VCaP (cell line): ENCODE results near the gene SOX2.

Experiments
- H3K27ac ChIP-seq: fragments of 450-650 bp; 2 replicates; pipeline ENCODE4 v1.5.1; 2017
- TF ChIP-seq, protein P1 (sequence below): fragments of 450-650 bp; conservative IDR thresholded peaks from 2 replicates; pipeline ENCODE4 v1.5.1; 2017; ENCODE audit warnings: mild to moderate bottlenecking, moderate library complexity

The SOX2 gene

GRCh38 chr3:181725131-181725731, 13.5 kb downstream of the SOX2 start:
- no peak overlapping the region for H3K27ac ChIP-seq
- TF ChIP-seq, protein P1, sequence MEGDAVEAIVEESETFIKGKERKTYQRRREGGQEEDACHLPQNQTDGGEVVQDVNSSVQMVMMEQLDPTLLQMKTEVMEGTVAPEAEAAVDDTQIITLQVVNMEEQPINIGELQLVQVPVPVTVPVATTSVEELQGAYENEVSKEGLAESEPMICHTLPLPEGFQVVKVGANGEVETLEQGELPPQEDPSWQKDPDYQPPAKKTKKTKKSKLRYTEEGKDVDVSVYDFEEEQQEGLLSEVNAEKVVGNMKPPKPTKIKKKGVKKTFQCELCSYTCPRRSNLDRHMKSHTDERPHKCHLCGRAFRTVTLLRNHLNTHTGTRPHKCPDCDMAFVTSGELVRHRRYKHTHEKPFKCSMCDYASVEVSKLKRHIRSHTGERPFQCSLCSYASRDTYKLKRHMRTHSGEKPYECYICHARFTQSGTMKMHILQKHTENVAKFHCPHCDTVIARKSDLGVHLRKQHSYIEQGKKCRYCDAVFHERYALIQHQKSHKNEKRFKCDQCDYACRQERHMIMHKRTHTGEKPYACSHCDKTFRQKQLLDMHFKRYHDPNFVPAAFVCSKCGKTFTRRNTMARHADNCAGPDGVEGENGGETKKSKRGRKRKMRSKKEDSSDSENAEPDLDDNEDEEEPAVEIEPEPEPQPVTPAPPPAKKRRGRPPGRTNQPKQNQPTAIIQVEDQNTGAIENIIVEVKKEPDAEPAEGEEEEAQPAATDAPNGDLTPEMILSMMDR, result no peak

GRCh38 chr3:181725830-181726229, 14.1 kb downstream of the SOX2 start:
- TF ChIP-seq, protein P1, result no peak
- no peak overlapping the region for H3K27ac ChIP-seq

DNA sequence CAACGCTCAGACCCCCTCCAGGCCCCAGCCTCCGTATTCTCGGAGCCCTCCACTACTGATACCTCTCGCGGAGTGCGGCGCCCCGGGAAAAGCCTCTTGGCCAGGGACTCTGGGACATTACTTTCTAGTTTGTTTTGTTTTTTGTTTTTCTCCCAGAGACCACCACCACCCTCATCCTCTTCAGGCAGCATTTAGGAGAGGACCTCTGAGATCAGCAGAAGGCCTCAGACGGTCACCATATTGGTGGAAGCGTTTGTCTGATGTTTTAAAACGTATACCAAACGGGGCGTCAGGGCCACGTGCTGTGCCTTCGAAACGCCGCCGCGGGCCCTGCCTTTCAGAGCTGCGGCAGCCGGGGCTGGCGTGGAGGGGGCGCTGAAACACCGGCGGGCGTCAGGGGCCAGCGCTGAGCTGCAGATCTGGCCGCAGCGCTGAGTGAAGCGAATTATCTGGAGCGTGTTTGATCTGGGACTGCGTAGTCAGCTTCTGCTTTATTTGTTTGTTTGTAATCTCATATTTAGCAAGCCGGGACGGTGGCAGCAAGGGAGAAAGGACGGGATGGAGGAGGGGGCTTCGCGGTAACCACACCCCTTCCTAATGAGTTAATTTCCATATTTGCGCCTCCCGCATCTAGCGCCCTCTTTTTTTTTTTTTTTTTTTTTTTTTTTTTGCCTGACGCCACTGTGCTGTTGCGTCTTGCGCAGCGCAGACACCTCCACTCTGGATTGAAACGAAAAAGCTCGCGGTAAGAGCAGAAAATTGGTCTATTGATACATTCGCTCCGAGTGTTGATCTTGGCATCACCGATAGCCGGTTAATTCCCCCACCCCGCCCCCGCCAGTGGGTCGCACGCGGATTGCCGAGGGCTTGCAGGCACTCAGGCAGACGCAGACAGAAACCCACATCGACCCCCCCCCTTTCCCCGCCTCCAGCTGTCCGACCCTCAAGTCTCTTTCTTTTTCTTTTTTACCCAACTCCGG, 14.9 kb downstream of the SOX2 start:
- no peak overlapping the region for H3K27ac ChIP-seq
- TF ChIP-seq, protein P1, result no peak

DNA sequence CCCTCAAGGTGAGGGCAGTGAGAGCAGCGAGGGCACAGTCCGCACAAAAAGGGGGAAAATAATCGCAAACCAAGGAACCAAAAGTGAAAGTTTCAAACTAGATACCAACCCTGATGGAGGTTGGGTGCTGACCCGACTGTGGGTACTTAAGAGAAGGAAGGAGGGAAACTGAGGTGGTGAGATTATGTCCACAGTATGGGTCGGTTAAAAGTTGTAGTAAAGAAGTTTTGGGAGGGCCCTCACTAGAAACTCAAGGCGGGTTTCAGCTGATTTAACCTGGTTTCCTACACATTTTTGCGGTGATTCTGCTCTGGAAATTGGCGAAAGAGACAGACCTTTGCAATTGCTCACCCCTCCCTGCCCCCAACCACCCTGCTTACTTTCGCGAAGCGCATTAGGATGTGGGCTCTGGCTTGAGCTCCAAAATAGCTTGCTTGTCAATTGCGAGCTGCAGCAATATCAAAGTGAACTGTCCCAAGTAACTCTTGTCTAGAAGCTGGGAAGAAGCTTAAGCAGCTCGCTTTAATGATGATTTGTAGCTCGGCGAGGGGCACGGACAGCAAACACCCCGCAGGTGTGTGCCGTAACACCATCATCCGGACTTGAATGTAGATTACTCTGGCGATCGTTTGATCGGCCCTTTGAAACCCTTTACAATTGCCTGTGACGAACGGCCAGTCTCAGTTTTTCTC, 15.8 kb downstream of the SOX2 start:
- H3K27ac ChIP-seq, result no peak overlapping the region
- TF ChIP-seq, protein P1, result no peak

DNA sequence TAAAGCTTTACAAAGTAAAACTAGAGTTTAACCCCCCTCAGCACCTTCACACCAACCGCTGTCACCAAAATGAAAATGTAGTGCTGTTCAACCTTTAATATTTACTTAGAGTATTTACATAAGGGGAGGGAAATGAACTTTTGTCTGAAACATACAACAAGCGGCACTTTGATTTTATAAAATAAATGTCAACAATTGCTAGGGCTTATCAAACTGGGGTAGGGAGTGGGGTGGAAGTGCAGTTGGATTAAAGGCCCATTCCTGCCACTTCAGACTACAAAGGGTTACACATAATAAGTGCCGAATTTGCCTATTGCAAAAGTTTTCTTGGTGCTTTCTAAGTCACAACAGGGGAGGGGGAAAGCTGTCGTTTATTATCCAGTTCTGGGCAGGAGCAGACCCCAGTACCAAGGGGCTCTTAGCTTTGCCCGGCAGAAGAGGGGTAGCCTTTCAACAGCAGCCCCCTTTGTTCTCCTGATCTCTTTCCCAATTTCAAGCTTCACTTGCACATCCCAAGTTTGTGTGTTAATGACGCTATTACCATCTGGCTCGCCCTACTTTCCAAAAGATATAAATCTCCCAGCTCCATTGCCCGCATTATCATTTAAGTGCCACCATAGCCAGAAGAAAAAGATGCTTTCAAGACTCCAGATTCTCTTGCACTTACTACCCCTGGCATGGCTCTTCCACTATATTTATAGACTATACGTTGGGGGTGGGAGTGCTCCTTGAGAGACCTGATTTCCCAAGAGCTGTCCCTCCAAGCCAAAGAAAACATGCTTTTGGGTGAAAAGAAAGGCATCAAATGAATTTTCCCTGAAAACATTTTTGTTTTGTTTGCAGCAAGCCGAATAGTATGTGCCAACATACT, 17.0 kb downstream of the SOX2 start:
- H3K27ac ChIP-seq, result no peak overlapping the region
- TF ChIP-seq, protein P1, result no peak

DNA sequence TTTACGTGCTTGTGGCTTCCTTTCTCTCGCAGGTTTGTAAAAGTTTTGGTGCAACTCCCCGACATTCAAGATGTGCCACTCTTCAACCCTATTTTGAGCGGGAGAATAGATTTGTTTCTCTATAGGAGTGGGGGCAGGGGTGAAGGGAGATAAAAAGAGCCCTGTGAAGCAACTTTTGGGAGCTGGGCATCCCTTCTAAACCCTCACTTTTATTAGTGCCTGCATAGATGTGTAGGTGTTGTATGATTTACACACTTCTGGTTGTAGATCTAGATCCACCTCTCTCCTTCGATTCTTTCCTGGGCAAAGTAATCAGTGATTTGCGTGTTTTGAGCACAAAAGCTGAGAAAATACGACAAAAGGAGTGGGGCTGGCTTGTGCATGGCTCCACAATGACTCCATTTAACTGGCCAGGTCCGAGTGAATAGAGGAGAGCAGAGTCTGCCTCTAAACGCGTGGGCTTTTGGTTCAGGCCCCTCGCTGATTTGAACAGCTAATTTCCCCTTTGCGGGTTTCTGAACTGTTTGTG, 17.7 kb downstream of the SOX2 start:
- H3K27ac ChIP-seq, result no peak overlapping the region
- TF ChIP-seq, protein P1, result no peak
